Measurements from ENCODE around the gene SAMD4A. TPM values are rescaled to one million over a fixed set of nuclear protein-coding genes. Genes with fewer than 3 reads are reported as not detected.

The SAMD4A gene
- total RNA-seq, 4 donors from 2014 or later = 7.9 to 18.7 (median 14.4) TPM

DNA sequence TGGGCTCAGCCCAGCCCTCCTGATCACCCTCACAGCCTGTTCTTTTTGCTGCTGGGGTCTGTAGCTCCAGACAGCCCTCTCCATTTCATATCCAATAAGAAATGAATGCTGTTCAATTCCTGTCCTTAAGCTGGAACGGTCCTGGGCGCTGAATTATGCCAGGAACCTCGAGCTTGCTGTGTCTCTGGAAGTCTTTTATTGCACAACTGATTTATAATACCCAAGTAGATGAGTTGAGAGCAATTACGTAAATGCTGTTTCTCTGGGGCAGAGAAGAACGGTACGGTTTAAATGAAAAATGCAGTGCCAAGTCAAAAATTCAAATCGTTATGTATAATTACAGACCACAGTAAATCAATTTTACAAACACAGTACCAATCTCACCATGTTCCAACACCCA is 161.0 kb downstream of the SAMD4A start:
- 59 to 68% methylated on average over 7 of the region's 7 CpGs for WGBS, 2 donors
- no peak for TF ChIP-seq POLR2A (IDR thresholded peaks at IDR 0.05)
- TF ChIP-seq, protein P1, sequence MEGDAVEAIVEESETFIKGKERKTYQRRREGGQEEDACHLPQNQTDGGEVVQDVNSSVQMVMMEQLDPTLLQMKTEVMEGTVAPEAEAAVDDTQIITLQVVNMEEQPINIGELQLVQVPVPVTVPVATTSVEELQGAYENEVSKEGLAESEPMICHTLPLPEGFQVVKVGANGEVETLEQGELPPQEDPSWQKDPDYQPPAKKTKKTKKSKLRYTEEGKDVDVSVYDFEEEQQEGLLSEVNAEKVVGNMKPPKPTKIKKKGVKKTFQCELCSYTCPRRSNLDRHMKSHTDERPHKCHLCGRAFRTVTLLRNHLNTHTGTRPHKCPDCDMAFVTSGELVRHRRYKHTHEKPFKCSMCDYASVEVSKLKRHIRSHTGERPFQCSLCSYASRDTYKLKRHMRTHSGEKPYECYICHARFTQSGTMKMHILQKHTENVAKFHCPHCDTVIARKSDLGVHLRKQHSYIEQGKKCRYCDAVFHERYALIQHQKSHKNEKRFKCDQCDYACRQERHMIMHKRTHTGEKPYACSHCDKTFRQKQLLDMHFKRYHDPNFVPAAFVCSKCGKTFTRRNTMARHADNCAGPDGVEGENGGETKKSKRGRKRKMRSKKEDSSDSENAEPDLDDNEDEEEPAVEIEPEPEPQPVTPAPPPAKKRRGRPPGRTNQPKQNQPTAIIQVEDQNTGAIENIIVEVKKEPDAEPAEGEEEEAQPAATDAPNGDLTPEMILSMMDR (IDR thresholded peaks at IDR 0.05) = no peak
- intact Hi-C loops (cut with DNase I; ENCODE audit: low total_unique reads) = loop anchor here (5.0 kb wide), 1 partner anchor 921 kb away; no protein-coding TSS in a partner anchor

DNA sequence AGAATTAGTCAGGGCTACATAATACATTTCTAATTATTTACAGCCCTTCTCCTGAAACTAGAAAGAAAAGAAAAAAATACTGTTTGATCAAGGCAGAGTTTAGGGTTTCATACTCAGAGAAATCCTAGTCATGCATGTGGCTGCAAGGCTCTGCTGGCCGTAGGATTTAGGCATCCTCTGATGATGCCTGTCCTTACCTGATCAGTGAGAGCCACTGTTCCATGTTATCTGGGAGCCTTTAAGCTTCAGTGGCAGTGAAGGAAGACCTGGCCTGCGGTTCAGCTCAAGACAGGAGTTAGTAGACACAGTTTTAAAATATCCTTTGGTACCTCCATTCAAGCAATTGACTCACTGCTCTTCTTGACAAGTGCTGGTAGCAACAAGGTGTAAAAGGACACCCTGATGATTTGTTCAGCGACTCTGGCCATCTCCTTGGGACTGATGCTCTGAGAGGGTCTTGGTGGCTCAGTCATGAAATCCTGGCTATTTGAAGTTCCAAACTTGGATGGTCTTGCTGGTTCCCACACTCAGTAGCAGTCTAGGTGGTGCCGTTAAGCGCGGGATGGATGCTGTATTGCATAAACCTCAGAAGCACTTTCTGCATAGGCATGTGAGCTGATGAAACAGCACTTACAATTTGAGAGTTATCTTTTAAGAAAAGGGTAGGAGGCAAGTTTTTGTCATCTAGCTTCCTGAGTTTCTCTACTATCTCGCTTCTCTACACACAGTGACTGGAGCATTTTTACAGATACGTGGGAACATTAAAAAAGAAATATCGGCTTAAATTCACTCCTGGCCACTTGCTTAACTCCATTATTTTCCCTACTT is 162.0 kb downstream of the SAMD4A start:
- no peak for DNase-seq (ENCODE audit: low spot score in 2 of 2)
- WGBS, 2 donors = 93 to 94% methylated on average over 9 of the region's 9 CpGs
- no peak overlapping the region for H3K4me3 ChIP-seq (ENCODE audit: low read depth, poor library complexity, severe bottlenecking)
- TF ChIP-seq, protein P1 (IDR thresholded peaks at IDR 0.05) = no peak
- no peak for TF ChIP-seq POLR2A (IDR thresholded peaks at IDR 0.05)
- intact Hi-C loops (cut with DNase I; ENCODE audit: low total_unique reads) = loop anchor here (5.0 kb wide), 1 partner anchor 922 kb away; no protein-coding TSS in a partner anchor

More for the DNA sequence above, 161.0 kb downstream of the SAMD4A start:
- no peak overlapping the region for H3K4me3 ChIP-seq (ENCODE audit: low read depth, poor library complexity, severe bottlenecking)
- DNase-seq (ENCODE audit: low spot score in 2 of 2) = peak; percentile 43 to 88

DNA sequence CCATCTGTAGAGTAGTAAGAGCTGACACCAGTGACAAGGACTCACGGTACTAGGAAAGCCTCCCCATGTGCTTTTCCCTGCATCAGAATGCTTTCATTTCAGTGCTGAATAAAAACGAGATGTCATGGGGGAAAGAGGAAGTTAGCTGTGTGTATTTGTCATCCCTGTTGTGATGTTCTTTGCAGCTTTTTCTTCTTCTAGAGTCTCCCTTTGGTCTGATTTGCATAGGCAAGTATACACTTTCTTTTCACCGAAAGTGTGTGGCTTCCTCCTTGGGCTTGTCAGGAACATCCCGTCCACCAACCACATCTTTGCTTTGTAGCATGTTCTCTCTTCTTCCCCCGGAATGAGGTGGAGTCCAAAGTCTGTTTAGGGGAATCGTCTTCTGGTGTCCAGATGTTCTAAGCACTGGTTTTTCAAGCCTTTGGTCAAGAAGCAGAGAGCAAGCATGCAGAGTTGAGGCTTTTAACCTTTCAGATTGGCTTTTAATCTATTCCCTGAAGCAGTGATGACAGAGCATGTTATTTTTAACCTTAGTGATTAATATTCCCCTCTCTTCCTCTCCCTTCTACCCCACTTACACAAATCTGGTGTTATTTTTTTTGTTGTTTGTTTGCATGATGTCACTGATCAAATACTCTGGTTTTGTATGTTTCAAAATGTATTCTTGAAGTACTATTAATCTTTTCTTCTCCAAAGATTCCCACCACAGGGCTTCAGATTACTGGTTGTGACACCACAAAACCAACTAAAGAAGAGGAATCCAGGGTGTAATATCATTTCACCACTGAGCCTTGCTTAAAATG is 163.4 kb downstream of the SAMD4A start:
- peak in 1 of 2 donors; percentile 57 for DNase-seq (ENCODE audit: low spot score in 2 of 2)
- H3K4me3 ChIP-seq (ENCODE audit: low read depth, poor library complexity, severe bottlenecking) = no peak overlapping the region
- WGBS, 2 donors = 43 to 52% methylated on average over 6 of the region's 6 CpGs
- intact Hi-C loops (cut with DNase I; ENCODE audit: low total_unique reads) = no loop called here
- TF ChIP-seq POLR2A (IDR thresholded peaks at IDR 0.05) = no peak
- TF ChIP-seq, protein P1 (IDR thresholded peaks at IDR 0.05) = no peak

DNA sequence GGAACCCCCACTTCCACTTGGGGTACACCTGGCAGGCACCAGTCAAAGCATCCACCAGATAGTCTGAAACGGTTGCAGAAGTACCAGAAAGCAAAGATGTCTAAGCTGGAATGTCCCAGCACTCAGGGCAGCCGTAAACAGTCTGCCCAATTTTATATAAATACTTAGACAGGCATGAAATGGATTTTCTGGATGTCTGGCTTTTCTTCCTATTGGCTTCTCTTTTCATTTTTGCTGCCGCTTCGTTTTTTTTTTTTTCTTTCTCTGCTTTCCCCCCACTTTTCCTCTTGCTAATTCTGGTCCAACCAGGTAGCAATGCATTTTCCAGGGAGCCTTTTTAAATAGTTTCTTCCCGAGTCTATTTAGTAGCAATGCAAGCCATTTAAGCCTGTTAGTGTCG is 168.0 kb downstream of the SAMD4A start:
- TF ChIP-seq POLR2A (IDR thresholded peaks at IDR 0.05) = no peak
- TF ChIP-seq, protein P1 (IDR thresholded peaks at IDR 0.05) = no peak
- intact Hi-C loops (cut with DNase I; ENCODE audit: low total_unique reads) = no loop called here

DNA sequence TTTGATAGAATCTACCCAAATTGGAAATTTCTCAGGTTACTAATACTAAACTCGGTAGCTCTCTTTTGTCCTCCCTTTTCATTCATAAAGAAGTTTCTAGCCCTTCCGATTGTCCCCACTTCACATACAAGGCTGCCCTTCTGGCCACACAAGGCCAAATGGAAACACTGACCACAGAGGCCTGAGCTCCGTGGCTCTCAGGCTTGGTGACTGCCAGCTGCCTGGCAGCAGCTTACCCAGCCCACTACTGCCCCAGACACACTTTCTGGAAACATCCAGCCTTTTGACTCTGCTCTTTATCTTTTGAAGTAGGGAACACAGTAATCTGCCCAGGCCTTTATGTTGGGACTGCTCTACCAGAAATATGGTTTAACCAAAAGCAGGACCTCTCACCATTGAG is 168.5 kb downstream of the SAMD4A start:
- H3K4me3 ChIP-seq (ENCODE audit: low read depth, poor library complexity, severe bottlenecking) = no peak overlapping the region
- 90 to 95% methylated on average over 3 of the region's 3 CpGs for WGBS, 2 donors
- TF ChIP-seq, protein P1 (IDR thresholded peaks at IDR 0.05) = no peak
- no peak for TF ChIP-seq POLR2A (IDR thresholded peaks at IDR 0.05)
- DNase-seq (ENCODE audit: low spot score in 2 of 2) = no peak
- intact Hi-C loops (cut with DNase I; ENCODE audit: low total_unique reads) = no loop called here

More for the DNA sequence above, 168.0 kb downstream of the SAMD4A start:
- DNase-seq (ENCODE audit: low spot score in 2 of 2) = no peak
- 88 to 92% methylated on average over 6 of the region's 6 CpGs for WGBS, 2 donors
- no peak overlapping the region for H3K4me3 ChIP-seq (ENCODE audit: low read depth, poor library complexity, severe bottlenecking)

All from lower leg skin (tissue), 4 donors.